Measurements from ENCODE around the gene B4GALT7. TPM values are rescaled to one million over a fixed set of nuclear protein-coding genes. Genes with fewer than 3 reads are reported as not detected.

B4GALT7 gene
- total RNA-seq, 1 experiment from 2014 or later, result 26.3 TPM

GRCh38 chr5:177612215-177612673 lies 12.3 kb downstream of the B4GALT7 start:
- no peaks in the 10 kb centered on the region for H3K27me3 Mint-ChIP-seq (ENCODE audit: low read depth)

More at GRCh38 chr5:177612215-177612673, 12.3 kb downstream of the B4GALT7 start:
- Histone ChIP-seq H3K4ac (ENCODE audit: low read depth, low read length) (no peak overlapping the region), H4K20me1 (ENCODE audit: control insufficient read depth, insufficient read depth, insufficient read length) (no peaks in the 10 kb centered on the region), H2BK5ac (ENCODE audit: insufficient read length, low read length) (no peak overlapping the region), H3K23me2 (ENCODE audit: insufficient read length, low read depth, low read length, poor library complexity, severe bottlenecking) (no peaks in the 10 kb centered on the region), H3T11ph (ENCODE audit: low read length) (no peak overlapping the region), H4K5ac (ENCODE audit: insufficient read length, low read depth, low read length) (no peak overlapping the region), H3K27ac (ENCODE audit: insufficient read length, low read depth, low read length) (no peak overlapping the region), H4K91ac (ENCODE audit: insufficient read length, low read depth, low read length) (no peak overlapping the region), H2BK20ac (ENCODE audit: low read depth, low read length, poor library complexity, severe bottlenecking) (no peak overlapping the region), H3K14ac (ENCODE audit: insufficient read depth, low read length) (no peak overlapping the region), H3K27me3 (ENCODE audit: insufficient read depth, low read length) (no peaks in the 10 kb centered on the region), H2BK15ac (ENCODE audit: low read depth, low read length) (no peak overlapping the region), H3K4me1 (ENCODE audit: insufficient read depth, low read length) (no peaks in the 10 kb centered on the region; the same call in 1 of the 2 replicates), H2AK5ac (ENCODE audit: insufficient read length, low read length) (no peak overlapping the region), H3K56ac (ENCODE audit: insufficient read length, low read depth, low read length) (no peak overlapping the region), H3K9ac (ENCODE audit: extremely low read depth, insufficient read length, low read length) (no peak overlapping the region), H2AFZ (ENCODE audit: low read length) (no peak overlapping the region), H3K9me3 (ENCODE audit: control insufficient read depth, low read depth, low read length) (no peaks in the 10 kb centered on the region), H2BK120ac (ENCODE audit: low read depth, low read length, poor library complexity, severe bottlenecking) (no peak overlapping the region), H3K23ac (ENCODE audit: insufficient read length, low read depth, low read length) (no peak overlapping the region), H3K4me2 (ENCODE audit: insufficient read depth, insufficient read length, low read length) (no peak overlapping the region), H4K8ac (replicated peaks; ENCODE audit: insufficient read length, low read depth, low read length) (no peak overlapping the region), H3K18ac (ENCODE audit: insufficient read length, low read depth, low read length) (no peak overlapping the region), H3K79me2 (ENCODE audit: insufficient read depth, low read length) (no peaks in the 10 kb centered on the region), H2BK12ac (ENCODE audit: insufficient read length, low read depth, low read length) (no peak overlapping the region), H3K79me1 (ENCODE audit: insufficient read depth, low read depth, low read length, poor library complexity, severe bottlenecking) (no peaks in the 10 kb centered on the region)
- no peak for TF ChIP-seq CTCF (conservative IDR thresholded peaks at IDR 0.05)
- Mint-ChIP-seq H3K27ac (peak overlapping the region in 2 of 3 experiments; percentile 35 to 54; a peak in 4 of 7 replicates), H3K9me3 (no peaks in the 10 kb centered on the region), H3K4me1 (peaks cover 9 to 12% of the 10 kb centered on the region in 2 experiments), H3K36me3 (ENCODE audit: insufficient read depth in 1 of 3, low read depth in 3 of 3) (peaks cover 0 to 7% (median 4%) of the 10 kb centered on the region in 3 experiments; a peak in 3 of 7 replicates), H3K4me3 (no peak overlapping the region)
- no CpG with 5 or more reads among the region's 6 CpGs for WGBS (ENCODE audit: extremely low coverage, insufficient read length, low lambda C conversion rate)
- DNase-seq, result no peak
